Mammary epithelial cell (primary cell): ENCODE measurements around the gene DLX6.

ENCODE experiments used
- EZH2 ChIP-seq: IDR thresholded peaks from 2 replicates; pipeline ENCODE4 v1.6.1; 2012; ENCODE audit warnings: low read length, inconsistent platforms, borderline replicate concordance
- TF ChIP-seq, protein P1 (sequence below), 2 donors: IDR thresholded peaks in 1 of 2; conservative IDR thresholded peaks in 1 of 2; 2 replicates each; pipeline ENCODE4 v1.5.1; 2011 to 2012; ENCODE audit warnings: inconsistent platforms in 2 of 2, low read length in 2 of 2, mild to moderate bottlenecking in 2 of 2, control low read depth in 1 of 2, low read depth in 1 of 2; ENCODE audit not compliant: insufficient read depth in 1 of 2; ENCODE audit errors: extremely low read depth in 1 of 2

DNA sequence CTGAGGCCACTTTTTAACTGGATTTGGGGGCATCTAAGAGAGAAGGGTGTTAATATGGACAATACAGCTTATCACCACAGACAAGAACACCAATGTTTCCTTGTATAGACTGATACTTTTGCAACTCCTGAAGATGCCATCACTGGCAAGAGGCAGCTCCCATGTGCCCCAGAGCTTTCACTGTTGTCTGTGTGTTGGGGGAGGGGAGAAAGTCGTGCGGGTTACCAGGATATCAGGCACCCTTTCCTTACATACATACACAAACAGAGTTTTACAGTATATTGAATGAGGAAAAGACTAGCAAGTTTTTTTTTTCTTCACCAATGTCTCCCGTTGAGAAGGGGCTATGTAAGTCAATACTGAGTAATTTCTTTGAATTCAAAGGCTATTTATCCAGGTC is 4.1 kb upstream of the DLX6 start:
- TF ChIP-seq, protein P1, sequence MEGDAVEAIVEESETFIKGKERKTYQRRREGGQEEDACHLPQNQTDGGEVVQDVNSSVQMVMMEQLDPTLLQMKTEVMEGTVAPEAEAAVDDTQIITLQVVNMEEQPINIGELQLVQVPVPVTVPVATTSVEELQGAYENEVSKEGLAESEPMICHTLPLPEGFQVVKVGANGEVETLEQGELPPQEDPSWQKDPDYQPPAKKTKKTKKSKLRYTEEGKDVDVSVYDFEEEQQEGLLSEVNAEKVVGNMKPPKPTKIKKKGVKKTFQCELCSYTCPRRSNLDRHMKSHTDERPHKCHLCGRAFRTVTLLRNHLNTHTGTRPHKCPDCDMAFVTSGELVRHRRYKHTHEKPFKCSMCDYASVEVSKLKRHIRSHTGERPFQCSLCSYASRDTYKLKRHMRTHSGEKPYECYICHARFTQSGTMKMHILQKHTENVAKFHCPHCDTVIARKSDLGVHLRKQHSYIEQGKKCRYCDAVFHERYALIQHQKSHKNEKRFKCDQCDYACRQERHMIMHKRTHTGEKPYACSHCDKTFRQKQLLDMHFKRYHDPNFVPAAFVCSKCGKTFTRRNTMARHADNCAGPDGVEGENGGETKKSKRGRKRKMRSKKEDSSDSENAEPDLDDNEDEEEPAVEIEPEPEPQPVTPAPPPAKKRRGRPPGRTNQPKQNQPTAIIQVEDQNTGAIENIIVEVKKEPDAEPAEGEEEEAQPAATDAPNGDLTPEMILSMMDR (conservative IDR thresholded peaks at IDR 0.05 in 1 of 2, IDR thresholded peaks at IDR 0.05 in 1 of 2; ENCODE audit: extremely low read depth in 1 of 2, insufficient read depth in 1 of 2, low read depth in 1 of 2, low read length in 2 of 2): no peak
- TF ChIP-seq EZH2: no peak
